Keratinocyte (primary cell): ENCODE measurements around the gene CCDC171. TPM values are rescaled to one million over a fixed set of nuclear protein-coding genes. Genes with fewer than 3 reads are reported as not detected.

Experiments used
- DNase-seq: peaks from one replicate; pipeline ENCODE4 v3.0.0-alpha.2; 2011; ENCODE audit warnings: low read depth, missing footprints, low spot score
- FAIRE-seq: peaks from 2 replicates; lab custom pipeline; 2011; peaks lifted over from hg19 to GRCh38; lab: Jason Lieb, UNC
- H2AFZ ChIP-seq: 2 replicates; pipeline ENCODE4 v1.6.0; 2012; ENCODE audit warnings: low read length, control low read depth, inconsistent platforms; ENCODE audit not compliant: control insufficient read depth
- H3K27ac ChIP-seq: 2 replicates; pipeline ENCODE4 v1.5.1; 2011; ENCODE audit warnings: low read length; ENCODE audit not compliant: control insufficient read depth, insufficient read depth
- H3K27me3 ChIP-seq: 3 replicates; pipeline ENCODE4 v1.6.0; 2011; ENCODE audit warnings: low read length; ENCODE audit not compliant: control insufficient read depth, insufficient read depth; ENCODE audit errors: extremely low read depth
- H3K36me3 ChIP-seq, 2 experiments: 2 replicates in 1 of 2; 3 replicates in 1 of 2; pipeline ENCODE4 v1.5.1; 2011; ENCODE audit warnings: low read length in 2 of 2, mild to moderate bottlenecking in 1 of 2; ENCODE audit not compliant: control insufficient read depth in 2 of 2, insufficient read depth in 2 of 2; ENCODE audit errors: extremely low read depth in 1 of 2
- H3K4me1 ChIP-seq: 3 replicates; pipeline ENCODE4 v1.5.1; 2011; ENCODE audit warnings: low read length; ENCODE audit not compliant: control insufficient read depth, insufficient read depth; ENCODE audit errors: extremely low read depth
- H3K4me2 ChIP-seq: 3 replicates; pipeline ENCODE4 v1.6.0; 2011; ENCODE audit warnings: low read depth, low read length; ENCODE audit not compliant: control insufficient read depth, insufficient read depth; ENCODE audit errors: extremely low read depth
- H3K4me3 ChIP-seq, 3 experiments: fragments of 200-600 bp in 1 of 3; sonication (generic) in 1 of 3; 2 replicates in 2 of 3; 3 replicates in 1 of 3; pipeline ENCODE4 v1.5.1; 2011 to 2016; ENCODE audit warnings: low read length in 3 of 3, mild to moderate bottlenecking in 3 of 3, control low read depth in 2 of 3, inconsistent platforms in 1 of 3, low read depth in 1 of 3, mixed read lengths in 1 of 3, mixed run types in 1 of 3, moderate library complexity in 1 of 3; ENCODE audit not compliant: control insufficient read depth in 2 of 3, insufficient read depth in 2 of 3; ENCODE audit errors: extremely low read depth in 1 of 3
- H3K79me2 ChIP-seq: 2 replicates; pipeline ENCODE4 v1.6.0; 2012; ENCODE audit warnings: low read length; ENCODE audit not compliant: control insufficient read depth, insufficient read depth
- H3K9ac ChIP-seq: 3 replicates; pipeline ENCODE4 v1.6.0; 2011; ENCODE audit warnings: low read length; ENCODE audit not compliant: control insufficient read depth, insufficient read depth; ENCODE audit errors: extremely low read depth
- H3K9me1 ChIP-seq: 3 replicates; pipeline ENCODE4 v1.6.0; 2011; ENCODE audit warnings: low read length; ENCODE audit not compliant: control insufficient read depth, insufficient read depth; ENCODE audit errors: extremely low read depth
- H3K9me3 ChIP-seq: 2 replicates; pipeline ENCODE4 v1.5.1; 2012; ENCODE audit warnings: low read depth, low read length; ENCODE audit not compliant: control insufficient read depth
- H4K20me1 ChIP-seq: 3 replicates; pipeline ENCODE4 v1.6.0; 2011; ENCODE audit warnings: low read length; ENCODE audit not compliant: control insufficient read depth, insufficient read depth; ENCODE audit errors: extremely low read depth
- CTCF ChIP-seq, 3 experiments: IDR thresholded peaks in 1 of 3; conservative IDR thresholded peaks in 1 of 3; optimal IDR thresholded peaks in 1 of 3; 2 replicates in 2 of 3; 3 replicates in 1 of 3; pipeline versions ENCODE3 to v1.5.1; 2011; ENCODE audit warnings: low read length in 3 of 3, mild to moderate bottlenecking in 3 of 3, moderate library complexity in 2 of 3, control low read depth in 1 of 3, inconsistent platforms in 1 of 3; ENCODE audit not compliant: insufficient read depth in 2 of 3; ENCODE audit errors: extremely low read depth in 1 of 3
- EZH2 ChIP-seq: IDR thresholded peaks from one replicate; pipeline ENCODE4 v1.6.1; 2012; ENCODE audit warnings: inconsistent platforms, mild to moderate bottlenecking, low read length, moderate library complexity
- dilution Hi-C: fragments of 300-500 bp; cut with MboI; formaldehyde crosslinking; loops from one replicate; pipeline ENCODE4 v1.7.0; 2020; ENCODE audit warnings: low sequenced_read_pairs; ENCODE audit not compliant: extremely low pct_ligation_motif_present
- polyA plus RNA-seq, 5 experiments: library from polyadenylated mRNA; depleted of rRNA in 3 of 5; stranded (reverse) in 3 of 5; stranded (forward) in 1 of 5; unstranded in 1 of 5; fragments of >200 nt; gene quantifications; 1 replicate in 1 of 5; 2 replicates in 3 of 5; 3 replicates in 1 of 5; pipeline versions ENCODE4 v1.2.1 to v1.2.3, GENCODE V29; 2011 to 2012; ENCODE audit warnings: missing spikeins in 2 of 5, low read depth in 1 of 5, low replicate concordance in 1 of 5

Gene CCDC171
- polyA plus RNA-seq, 1 donor (not counting 4 experiments of a cell fraction or from before 2014, with no cell fraction given) = 0.46 TPM

- no peak overlapping the region for H3K27ac ChIP-seq
These were observed 183.7 kb downstream of the CCDC171 start for GRCh38 chr9:15736569-15736968.

GRCh38 chr9:15738011-15738410 lies 185.2 kb downstream of the CCDC171 start:
- no peak overlapping the region for H3K27ac ChIP-seq
- no peaks in the 10 kb centered on the region for H3K79me2 ChIP-seq
- H3K9ac ChIP-seq = no peak overlapping the region
- FAIRE-seq (no peak), DNase-seq (no peak)
- peaks cover 14% of the 10 kb centered on the region for H3K4me1 ChIP-seq
- no peak overlapping the region for H3K4me3 ChIP-seq
- H3K9me3 ChIP-seq = no peaks in the 10 kb centered on the region
- H3K9me1 ChIP-seq = no peaks in the 10 kb centered on the region
- H3K27me3 ChIP-seq = no peaks in the 10 kb centered on the region
- no peaks in the 10 kb centered on the region for H3K36me3 ChIP-seq
- H4K20me1 ChIP-seq = no peaks in the 10 kb centered on the region
- H3K4me2 ChIP-seq = no peak overlapping the region
- H2AFZ ChIP-seq = no peak overlapping the region
- dilution Hi-C loops = no loop called here
- no peak for TF ChIP-seq EZH2

More at GRCh38 chr9:15736569-15736968, 183.7 kb downstream of the CCDC171 start:
- peaks cover 14% of the 10 kb centered on the region for H3K4me1 ChIP-seq
- H3K4me2 ChIP-seq = no peak overlapping the region
- H3K27me3 ChIP-seq = no peaks in the 10 kb centered on the region
- H2AFZ ChIP-seq = no peak overlapping the region
- no peaks in the 10 kb centered on the region for H3K9me3 ChIP-seq
- dilution Hi-C loops = no loop called here
- DNase-seq (no peak), FAIRE-seq (no peak)
- H3K9me1 ChIP-seq = no peaks in the 10 kb centered on the region
- H4K20me1 ChIP-seq = no peaks in the 10 kb centered on the region
- no peak overlapping the region for H3K9ac ChIP-seq
- no peak for TF ChIP-seq EZH2
- TF ChIP-seq CTCF (optimal IDR thresholded peaks at IDR 0.05 in 1 of 3, IDR thresholded peaks at IDR 0.05 in 1 of 3, conservative IDR thresholded peaks at IDR 0.05 in 1 of 3; ENCODE audit: extremely low read depth in 1 of 3, insufficient read depth in 2 of 3, low read length in 3 of 3) = no peak
- H3K36me3 ChIP-seq = no peaks in the 10 kb centered on the region
- no peaks in the 10 kb centered on the region for H3K79me2 ChIP-seq
- H3K4me3 ChIP-seq = no peak overlapping the region

- peaks cover under 1% of the 10 kb centered on the region for H3K4me1 ChIP-seq
These were observed 188.2 kb downstream of the CCDC171 start for GRCh38 chr9:15741015-15741414.

More at GRCh38 chr9:15741015-15741414, 188.2 kb downstream of the CCDC171 start:
- H2AFZ ChIP-seq = no peak overlapping the region
- FAIRE-seq = no peak
- no peak overlapping the region for H3K4me2 ChIP-seq
- H3K27me3 ChIP-seq = no peaks in the 10 kb centered on the region
- no peak for DNase-seq
- TF ChIP-seq EZH2 = no peak
- no peak for TF ChIP-seq CTCF (optimal IDR thresholded peaks at IDR 0.05 in 1 of 3, IDR thresholded peaks at IDR 0.05 in 1 of 3, conservative IDR thresholded peaks at IDR 0.05 in 1 of 3; ENCODE audit: extremely low read depth in 1 of 3, insufficient read depth in 2 of 3, low read length in 3 of 3)
- H4K20me1 ChIP-seq = no peaks in the 10 kb centered on the region
- no peaks in the 10 kb centered on the region for H3K9me3 ChIP-seq
- H3K79me2 ChIP-seq = no peaks in the 10 kb centered on the region
- dilution Hi-C loops = no loop called here
- H3K27ac ChIP-seq = no peak overlapping the region
- H3K36me3 ChIP-seq = no peaks in the 10 kb centered on the region
- no peaks in the 10 kb centered on the region for H3K9me1 ChIP-seq
- no peak overlapping the region for H3K4me3 ChIP-seq
- H3K9ac ChIP-seq = no peak overlapping the region
